GM18951 (cell line): Measurements from ENCODE around the gene RGS1.

ENCODE experiments used
- POLR2A ChIP-seq: IDR thresholded peaks from 4 replicates; pipeline ENCODE4 v1.6.1; 2011; ENCODE audit warnings: mild to moderate bottlenecking; ENCODE audit not compliant: insufficient read length, insufficient read depth; ENCODE audit errors: extremely low read depth
- in situ Hi-C: fragments of 300-500 bp; cut with MboI; formaldehyde crosslinking; loops from one replicate; pipeline ENCODE4 v1.12.0; 2022; ENCODE audit warnings: low sequenced_read_pairs, mixed read lengths, inconsistent platforms; ENCODE audit not compliant: unreplicated experiment

The RGS1 gene

DNA sequence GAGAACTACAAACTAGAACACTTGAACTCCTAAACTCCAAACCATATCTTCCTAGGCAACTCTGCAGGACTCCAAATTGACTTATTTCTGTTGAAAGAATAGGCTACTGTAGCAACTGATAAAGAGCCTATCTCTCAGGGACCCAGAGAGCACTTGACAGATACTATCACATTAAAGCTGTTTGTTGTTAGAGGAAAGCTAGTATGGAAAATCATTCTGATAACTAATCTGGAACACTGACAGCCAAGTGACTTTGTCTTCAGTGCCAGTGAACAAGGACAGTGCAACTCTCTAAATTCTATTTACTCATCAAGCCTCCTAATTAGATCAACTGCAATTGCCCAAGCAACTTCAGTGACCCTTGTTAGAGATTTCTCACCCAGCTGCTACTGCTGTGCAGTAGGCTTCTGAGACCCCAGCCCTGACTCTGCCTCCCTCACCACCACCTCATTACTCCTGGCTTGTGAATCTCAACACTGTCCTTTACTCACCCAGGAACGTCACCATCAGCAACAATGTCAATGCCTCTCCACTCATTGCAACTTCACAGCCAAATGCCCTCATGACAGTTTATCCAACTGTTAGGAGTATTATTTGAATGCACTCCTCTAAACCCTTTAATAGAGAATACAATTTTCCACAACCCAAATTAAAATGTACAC, 53.0 kb downstream of the RGS1 start:
- in situ Hi-C loops = no loop called here
- TF ChIP-seq POLR2A = no peak

DNA sequence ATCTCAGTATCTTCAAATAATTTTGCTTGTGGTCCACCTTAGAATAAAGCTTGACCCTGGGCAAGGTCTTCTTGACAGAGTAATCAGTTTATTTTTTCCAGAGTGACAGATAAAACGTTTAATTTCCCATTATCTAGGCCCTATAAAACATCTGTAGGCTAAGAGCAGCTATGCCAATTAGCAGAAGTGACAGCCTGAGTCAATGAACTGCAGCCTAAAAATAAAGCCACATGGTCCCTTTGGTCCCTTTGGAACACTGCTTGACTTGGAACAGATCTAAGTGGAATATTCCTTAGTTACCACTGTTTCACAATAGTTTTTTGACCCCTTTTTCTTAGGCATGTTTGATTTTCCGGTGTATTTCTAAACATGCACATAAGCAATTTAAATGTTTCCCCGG, 54.0 kb downstream of the RGS1 start:
- TF ChIP-seq POLR2A = no peak
- in situ Hi-C loops = no loop called here
